HEK293 (cell line): ENCODE results near the gene SLC22A17.

Source experiments
- CTCF ChIA-PET: fragments of 350-600 bp; formaldehyde crosslinking; extraction: SDS; loops from one replicate; lab custom pipeline; 2021; ENCODE audit warnings: antibody characterized with exemption; lab: Yijun Ruan, JAX
- POLR2A ChIA-PET: fragments of 300-600 bp; formaldehyde crosslinking; extraction: SDS; loops from one replicate; lab custom pipeline; 2020; ENCODE audit warnings: antibody characterized with exemption, inconsistent platforms; lab: Yijun Ruan, JAX
- H3K27ac ChIP-seq: fragments of 200-500 bp; sonication (Bioruptor generic); 2 replicates; pipeline ENCODE4 v1.5.1; 2014; ENCODE audit warnings: low read depth, low read length, control low read depth, inconsistent platforms; ENCODE audit errors: extremely low read depth
- H3K36me3 ChIP-seq, 2 experiments: fragments of 200-500 bp in 1 of 2; sonication (Bioruptor generic) in 1 of 2; 1 replicate in 1 of 2; 2 replicates in 1 of 2; pipeline ENCODE4 v1.5.1; 2014 to 2017; ENCODE audit warnings: inconsistent platforms in 2 of 2, low read length in 2 of 2; ENCODE audit not compliant: control insufficient read depth in 2 of 2, insufficient read depth in 1 of 2
- H3K4me1 ChIP-seq: fragments of 200-500 bp; sonication (Bioruptor generic); 2 replicates; pipeline ENCODE4 v1.5.1; 2014; ENCODE audit warnings: mild to moderate bottlenecking, low read length, inconsistent platforms; ENCODE audit not compliant: control insufficient read depth, insufficient read depth
- H3K4me3 ChIP-seq: 2 replicates; pipeline ENCODE4 v1.5.1; 2011; ENCODE audit warnings: low read depth, mild to moderate bottlenecking, control low read depth, low read length, moderate library complexity
- H3K9me3 ChIP-seq: fragments of 200-500 bp; sonication (Bioruptor generic); 2 replicates; pipeline ENCODE4 v1.5.1; 2014; ENCODE audit warnings: low read depth, low read length, inconsistent platforms; ENCODE audit not compliant: control insufficient read depth, insufficient read depth
- KLF8 ChIP-seq: fragments of 450-650 bp; formaldehyde crosslinking; IDR thresholded peaks from 2 replicates; pipeline ENCODE4 v1.5.1; 2016; ENCODE audit warnings: missing biosample characterization, missing genetic modification characterization
- SP3 ChIP-seq: fragments of 450-650 bp; formaldehyde crosslinking; IDR thresholded peaks from 2 replicates; pipeline ENCODE4 v1.5.1; 2016; ENCODE audit warnings: missing biosample characterization, missing genetic modification characterization
- ZBTB20 ChIP-seq: fragments of 450-650 bp; formaldehyde crosslinking; IDR thresholded peaks from 2 replicates; pipeline ENCODE4 v1.5.1; 2016; ENCODE audit warnings: missing biosample characterization, missing genetic modification characterization
- ZBTB21 ChIP-seq: fragments of 450-650 bp; formaldehyde crosslinking; IDR thresholded peaks from 2 replicates; pipeline ENCODE4 v1.5.1; 2017; ENCODE audit warnings: missing biosample characterization, missing genetic modification characterization
- ZBTB48 ChIP-seq: fragments of 450-650 bp; formaldehyde crosslinking; IDR thresholded peaks from 2 replicates; pipeline ENCODE4 v1.5.1; 2016; ENCODE audit warnings: missing biosample characterization, missing genetic modification characterization
- ZIC2 ChIP-seq: fragments of 450-650 bp; formaldehyde crosslinking; IDR thresholded peaks from 2 replicates; pipeline ENCODE4 v1.5.1; 2016; ENCODE audit warnings: missing biosample characterization, missing genetic modification characterization
- ZNF19 ChIP-seq: fragments of 450-650 bp; formaldehyde crosslinking; IDR thresholded peaks from 2 replicates; pipeline ENCODE4; 2016; ENCODE audit warnings: missing biosample characterization, missing genetic modification characterization, low read depth
- ZNF2 ChIP-seq: fragments of 450-650 bp; formaldehyde crosslinking; IDR thresholded peaks from 2 replicates; pipeline ENCODE4 v1.5.1; 2016; ENCODE audit warnings: missing biosample characterization, missing genetic modification characterization
- ZNF24 ChIP-seq: fragments of 450-650 bp; formaldehyde crosslinking; IDR thresholded peaks from 2 replicates; pipeline ENCODE4 v1.5.1; 2016; ENCODE audit warnings: missing biosample characterization, missing genetic modification characterization
- ZNF391 ChIP-seq: fragments of 450-650 bp; formaldehyde crosslinking; IDR thresholded peaks from 2 replicates; pipeline ENCODE4 v1.5.1; 2016; ENCODE audit warnings: low read depth, missing biosample characterization, missing genetic modification characterization, borderline replicate concordance
- ZNF473 ChIP-seq: fragments of 450-650 bp; formaldehyde crosslinking; IDR thresholded peaks from 2 replicates; pipeline ENCODE4 v1.5.1; 2017; ENCODE audit warnings: missing biosample characterization, missing genetic modification characterization
- ZNF629 ChIP-seq: fragments of 450-650 bp; formaldehyde crosslinking; IDR thresholded peaks from 2 replicates; pipeline ENCODE4 v1.5.1; 2017; ENCODE audit warnings: missing biosample characterization, missing genetic modification characterization
- ZNF837 ChIP-seq: fragments of 450-650 bp; formaldehyde crosslinking; IDR thresholded peaks from 2 replicates; pipeline ENCODE4 v1.5.1; 2016; ENCODE audit warnings: missing biosample characterization, missing genetic modification characterization
- TF ChIP-seq, protein P1 (sequence below): fragments of 450-650 bp; formaldehyde crosslinking; IDR thresholded peaks from 2 replicates; pipeline ENCODE4 v1.5.1; 2016; ENCODE audit warnings: missing biosample characterization, missing genetic modification characterization
- TF ChIP-seq, protein P2 (sequence below): fragments of 450-650 bp; formaldehyde crosslinking; IDR thresholded peaks from 2 replicates; pipeline ENCODE4 v1.5.1; 2016; ENCODE audit warnings: missing biosample characterization, missing genetic modification characterization
- TF ChIP-seq, protein P3 (sequence below): fragments of 450-650 bp; formaldehyde crosslinking; IDR thresholded peaks from 2 replicates; pipeline ENCODE4 v1.5.1; 2016; ENCODE audit warnings: missing biosample characterization, missing genetic modification characterization, borderline replicate concordance
- TF ChIP-seq, protein P4 (sequence below): fragments of 450-650 bp; formaldehyde crosslinking; IDR thresholded peaks from 2 replicates; pipeline ENCODE4 v1.5.1; 2016; ENCODE audit warnings: missing biosample characterization, missing genetic modification characterization
- TF ChIP-seq, protein P5 (sequence below): sonication (generic); formaldehyde crosslinking; IDR thresholded peaks from 2 replicates; pipeline ENCODE4 v1.8.1; 2022; ENCODE audit warnings: mild to moderate bottlenecking, moderate library complexity, missing genetic modification reagents
- TF ChIP-seq, protein P6 (sequence below): fragments of 450-650 bp; formaldehyde crosslinking; IDR thresholded peaks from 2 replicates; pipeline ENCODE4 v1.5.1; 2016; ENCODE audit warnings: missing biosample characterization, missing genetic modification characterization
- TF ChIP-seq, protein P7 (sequence below): fragments of 450-650 bp; formaldehyde crosslinking; IDR thresholded peaks from 2 replicates; pipeline ENCODE4 v1.5.1; 2016; ENCODE audit warnings: missing biosample characterization, missing genetic modification characterization

The SLC22A17 gene

DNA sequence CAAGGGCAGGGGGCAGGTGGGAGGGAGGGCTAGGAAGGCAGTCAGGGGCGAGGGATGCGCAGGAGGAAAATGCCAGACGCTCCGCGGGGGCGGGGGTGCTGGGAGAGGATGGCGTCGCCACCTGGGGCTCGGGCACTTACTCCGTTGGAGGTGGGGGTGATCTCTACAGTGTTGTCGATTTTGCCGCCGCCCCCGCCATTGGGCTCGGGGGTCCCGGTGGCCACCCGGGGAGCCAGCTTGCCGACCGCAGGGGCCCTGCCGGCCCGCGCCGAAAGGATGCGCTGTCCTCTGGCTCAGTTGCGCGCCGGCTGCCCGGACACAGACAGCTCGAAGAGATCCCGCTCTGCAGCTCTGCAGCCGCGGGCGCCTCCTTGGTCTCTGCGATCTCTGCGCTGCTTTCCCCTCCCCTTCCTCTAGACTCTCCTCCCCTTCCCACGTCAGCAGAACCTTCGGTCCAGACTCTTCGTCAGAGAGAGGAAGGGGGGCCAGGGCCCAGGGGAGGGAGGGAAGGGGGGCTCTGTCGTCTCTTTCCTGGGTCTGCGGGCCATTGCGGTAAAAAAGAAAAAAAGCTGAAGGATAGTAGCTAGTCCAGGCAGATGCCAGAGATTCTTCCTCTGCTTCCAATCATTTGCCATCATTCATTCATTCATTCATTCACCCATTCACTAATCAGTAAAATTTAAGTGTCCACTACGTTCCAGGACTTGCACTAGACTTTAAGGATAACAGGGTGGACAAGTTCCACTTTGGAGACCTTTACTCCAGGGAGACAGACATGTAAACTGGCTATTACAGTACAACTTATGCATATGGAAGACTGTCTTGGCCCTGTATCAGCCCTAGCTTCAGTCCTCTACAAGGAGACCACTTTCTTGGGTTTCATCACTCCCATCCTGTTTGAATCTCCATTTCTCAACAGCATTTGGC lies at the start of gene SLC22A17:
SLC22A17 (minus strand) TSS at position 382 of the 927 bp plus-strand sequence.
- POLR2A ChIA-PET = interaction anchor here (0.7 to 1.9 kb wide), 2 partner anchors 32 to 66 kb away, joined by 4 to 7 read pairs; partner anchors contain the start of gene PABPN1
- CTCF ChIA-PET = interaction anchor here (0.5 to 2.0 kb wide), 6 partner anchors 8 to 30 kb away, joined by 3 to 8 read pairs (median 4); no protein-coding TSS in a partner anchor
- H3K27ac ChIP-seq = no peak within 1 kb of the TSS
- peak; percentile 85 for TF ChIP-seq ZNF629 (tag by site-specific recombination)
- TF ChIP-seq, protein P1, sequence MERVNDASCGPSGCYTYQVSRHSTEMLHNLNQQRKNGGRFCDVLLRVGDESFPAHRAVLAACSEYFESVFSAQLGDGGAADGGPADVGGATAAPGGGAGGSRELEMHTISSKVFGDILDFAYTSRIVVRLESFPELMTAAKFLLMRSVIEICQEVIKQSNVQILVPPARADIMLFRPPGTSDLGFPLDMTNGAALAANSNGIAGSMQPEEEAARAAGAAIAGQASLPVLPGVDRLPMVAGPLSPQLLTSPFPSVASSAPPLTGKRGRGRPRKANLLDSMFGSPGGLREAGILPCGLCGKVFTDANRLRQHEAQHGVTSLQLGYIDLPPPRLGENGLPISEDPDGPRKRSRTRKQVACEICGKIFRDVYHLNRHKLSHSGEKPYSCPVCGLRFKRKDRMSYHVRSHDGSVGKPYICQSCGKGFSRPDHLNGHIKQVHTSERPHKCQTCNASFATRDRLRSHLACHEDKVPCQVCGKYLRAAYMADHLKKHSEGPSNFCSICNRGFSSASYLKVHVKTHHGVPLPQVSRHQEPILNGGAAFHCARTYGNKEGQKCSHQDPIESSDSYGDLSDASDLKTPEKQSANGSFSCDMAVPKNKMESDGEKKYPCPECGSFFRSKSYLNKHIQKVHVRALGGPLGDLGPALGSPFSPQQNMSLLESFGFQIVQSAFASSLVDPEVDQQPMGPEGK (tag by site-specific recombination) = peak; percentile 84
- TF ChIP-seq ZNF19 (tag by site-specific recombination) = no peak
- no peak for TF ChIP-seq ZNF473
- peak; percentile 28; the same call in 1 of the 2 replicates for TF ChIP-seq ZBTB48 (tag by site-specific recombination)
- TF ChIP-seq, protein P2, sequence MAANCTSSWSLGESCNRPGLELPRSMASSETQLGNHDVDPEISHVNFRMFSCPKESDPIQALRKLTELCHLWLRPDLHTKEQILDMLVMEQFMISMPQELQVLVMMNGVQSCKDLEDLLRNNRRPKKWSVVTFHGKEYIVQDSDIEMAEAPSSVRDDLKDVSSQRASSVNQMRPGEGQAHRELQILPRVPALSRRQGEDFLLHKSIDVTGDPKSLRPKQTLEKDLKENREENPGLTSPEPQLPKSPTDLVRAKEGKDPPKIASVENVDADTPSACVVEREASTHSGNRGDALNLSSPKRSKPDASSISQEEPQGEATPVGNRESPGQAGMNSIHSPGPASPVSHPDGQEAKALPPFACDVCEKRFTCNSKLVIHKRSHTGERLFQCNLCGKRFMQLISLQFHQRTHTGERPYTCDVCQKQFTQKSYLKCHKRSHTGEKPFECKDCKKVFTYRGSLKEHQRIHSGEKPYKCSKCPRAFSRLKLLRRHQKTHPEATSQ (tag by site-specific recombination) = no peak
- TF ChIP-seq ZBTB21 = peak; percentile 67; the same call in 1 of the 2 replicates
- peak; percentile 89 for TF ChIP-seq ZBTB20 (tag by site-specific recombination)
- 0 out of 2 replicates have a peak, but pooled peaks have one; percentile 34 for TF ChIP-seq ZNF2 (tag by site-specific recombination)
- TF ChIP-seq ZIC2 = peak; percentile 83
- TF ChIP-seq KLF8 (tag by site-specific recombination) = no peak
- TF ChIP-seq, protein P3, sequence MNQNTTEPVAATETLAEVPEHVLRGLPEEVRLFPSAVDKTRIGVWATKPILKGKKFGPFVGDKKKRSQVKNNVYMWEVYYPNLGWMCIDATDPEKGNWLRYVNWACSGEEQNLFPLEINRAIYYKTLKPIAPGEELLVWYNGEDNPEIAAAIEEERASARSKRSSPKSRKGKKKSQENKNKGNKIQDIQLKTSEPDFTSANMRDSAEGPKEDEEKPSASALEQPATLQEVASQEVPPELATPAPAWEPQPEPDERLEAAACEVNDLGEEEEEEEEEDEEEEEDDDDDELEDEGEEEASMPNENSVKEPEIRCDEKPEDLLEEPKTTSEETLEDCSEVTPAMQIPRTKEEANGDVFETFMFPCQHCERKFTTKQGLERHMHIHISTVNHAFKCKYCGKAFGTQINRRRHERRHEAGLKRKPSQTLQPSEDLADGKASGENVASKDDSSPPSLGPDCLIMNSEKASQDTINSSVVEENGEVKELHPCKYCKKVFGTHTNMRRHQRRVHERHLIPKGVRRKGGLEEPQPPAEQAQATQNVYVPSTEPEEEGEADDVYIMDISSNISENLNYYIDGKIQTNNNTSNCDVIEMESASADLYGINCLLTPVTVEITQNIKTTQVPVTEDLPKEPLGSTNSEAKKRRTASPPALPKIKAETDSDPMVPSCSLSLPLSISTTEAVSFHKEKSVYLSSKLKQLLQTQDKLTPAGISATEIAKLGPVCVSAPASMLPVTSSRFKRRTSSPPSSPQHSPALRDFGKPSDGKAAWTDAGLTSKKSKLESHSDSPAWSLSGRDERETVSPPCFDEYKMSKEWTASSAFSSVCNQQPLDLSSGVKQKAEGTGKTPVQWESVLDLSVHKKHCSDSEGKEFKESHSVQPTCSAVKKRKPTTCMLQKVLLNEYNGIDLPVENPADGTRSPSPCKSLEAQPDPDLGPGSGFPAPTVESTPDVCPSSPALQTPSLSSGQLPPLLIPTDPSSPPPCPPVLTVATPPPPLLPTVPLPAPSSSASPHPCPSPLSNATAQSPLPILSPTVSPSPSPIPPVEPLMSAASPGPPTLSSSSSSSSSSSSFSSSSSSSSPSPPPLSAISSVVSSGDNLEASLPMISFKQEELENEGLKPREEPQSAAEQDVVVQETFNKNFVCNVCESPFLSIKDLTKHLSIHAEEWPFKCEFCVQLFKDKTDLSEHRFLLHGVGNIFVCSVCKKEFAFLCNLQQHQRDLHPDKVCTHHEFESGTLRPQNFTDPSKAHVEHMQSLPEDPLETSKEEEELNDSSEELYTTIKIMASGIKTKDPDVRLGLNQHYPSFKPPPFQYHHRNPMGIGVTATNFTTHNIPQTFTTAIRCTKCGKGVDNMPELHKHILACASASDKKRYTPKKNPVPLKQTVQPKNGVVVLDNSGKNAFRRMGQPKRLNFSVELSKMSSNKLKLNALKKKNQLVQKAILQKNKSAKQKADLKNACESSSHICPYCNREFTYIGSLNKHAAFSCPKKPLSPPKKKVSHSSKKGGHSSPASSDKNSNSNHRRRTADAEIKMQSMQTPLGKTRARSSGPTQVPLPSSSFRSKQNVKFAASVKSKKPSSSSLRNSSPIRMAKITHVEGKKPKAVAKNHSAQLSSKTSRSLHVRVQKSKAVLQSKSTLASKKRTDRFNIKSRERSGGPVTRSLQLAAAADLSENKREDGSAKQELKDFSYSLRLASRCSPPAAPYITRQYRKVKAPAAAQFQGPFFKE = 0 out of 2 replicates have a peak, but pooled peaks have one; percentile 16
- no peak for TF ChIP-seq ZNF837 (tag by site-specific recombination)
- peak; percentile 14; the same call in 1 of the 2 replicates for TF ChIP-seq SP3 (tag by site-specific recombination)
- TF ChIP-seq, protein P4, sequence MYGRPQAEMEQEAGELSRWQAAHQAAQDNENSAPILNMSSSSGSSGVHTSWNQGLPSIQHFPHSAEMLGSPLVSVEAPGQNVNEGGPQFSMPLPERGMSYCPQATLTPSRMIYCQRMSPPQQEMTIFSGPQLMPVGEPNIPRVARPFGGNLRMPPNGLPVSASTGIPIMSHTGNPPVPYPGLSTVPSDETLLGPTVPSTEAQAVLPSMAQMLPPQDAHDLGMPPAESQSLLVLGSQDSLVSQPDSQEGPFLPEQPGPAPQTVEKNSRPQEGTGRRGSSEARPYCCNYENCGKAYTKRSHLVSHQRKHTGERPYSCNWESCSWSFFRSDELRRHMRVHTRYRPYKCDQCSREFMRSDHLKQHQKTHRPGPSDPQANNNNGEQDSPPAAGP (tag by site-specific recombination) = peak; percentile 40; the same call in 1 of the 2 replicates
- peak; percentile 99 for TF ChIP-seq ZNF24 (tag by site-specific recombination)
- TF ChIP-seq, protein P5, sequence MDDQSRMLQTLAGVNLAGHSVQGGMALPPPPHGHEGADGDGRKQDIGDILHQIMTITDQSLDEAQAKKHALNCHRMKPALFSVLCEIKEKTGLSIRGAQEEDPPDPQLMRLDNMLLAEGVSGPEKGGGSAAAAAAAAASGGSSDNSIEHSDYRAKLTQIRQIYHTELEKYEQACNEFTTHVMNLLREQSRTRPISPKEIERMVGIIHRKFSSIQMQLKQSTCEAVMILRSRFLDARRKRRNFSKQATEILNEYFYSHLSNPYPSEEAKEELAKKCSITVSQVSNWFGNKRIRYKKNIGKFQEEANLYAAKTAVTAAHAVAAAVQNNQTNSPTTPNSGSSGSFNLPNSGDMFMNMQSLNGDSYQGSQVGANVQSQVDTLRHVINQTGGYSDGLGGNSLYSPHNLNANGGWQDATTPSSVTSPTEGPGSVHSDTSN = peak; percentile 71; the same call in 1 of the 2 replicates
- TF ChIP-seq, protein P6, sequence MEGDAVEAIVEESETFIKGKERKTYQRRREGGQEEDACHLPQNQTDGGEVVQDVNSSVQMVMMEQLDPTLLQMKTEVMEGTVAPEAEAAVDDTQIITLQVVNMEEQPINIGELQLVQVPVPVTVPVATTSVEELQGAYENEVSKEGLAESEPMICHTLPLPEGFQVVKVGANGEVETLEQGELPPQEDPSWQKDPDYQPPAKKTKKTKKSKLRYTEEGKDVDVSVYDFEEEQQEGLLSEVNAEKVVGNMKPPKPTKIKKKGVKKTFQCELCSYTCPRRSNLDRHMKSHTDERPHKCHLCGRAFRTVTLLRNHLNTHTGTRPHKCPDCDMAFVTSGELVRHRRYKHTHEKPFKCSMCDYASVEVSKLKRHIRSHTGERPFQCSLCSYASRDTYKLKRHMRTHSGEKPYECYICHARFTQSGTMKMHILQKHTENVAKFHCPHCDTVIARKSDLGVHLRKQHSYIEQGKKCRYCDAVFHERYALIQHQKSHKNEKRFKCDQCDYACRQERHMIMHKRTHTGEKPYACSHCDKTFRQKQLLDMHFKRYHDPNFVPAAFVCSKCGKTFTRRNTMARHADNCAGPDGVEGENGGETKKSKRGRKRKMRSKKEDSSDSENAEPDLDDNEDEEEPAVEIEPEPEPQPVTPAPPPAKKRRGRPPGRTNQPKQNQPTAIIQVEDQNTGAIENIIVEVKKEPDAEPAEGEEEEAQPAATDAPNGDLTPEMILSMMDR (tag by site-specific recombination) = peak; percentile 57; the same call in 1 of the 2 replicates
- TF ChIP-seq, protein P7, sequence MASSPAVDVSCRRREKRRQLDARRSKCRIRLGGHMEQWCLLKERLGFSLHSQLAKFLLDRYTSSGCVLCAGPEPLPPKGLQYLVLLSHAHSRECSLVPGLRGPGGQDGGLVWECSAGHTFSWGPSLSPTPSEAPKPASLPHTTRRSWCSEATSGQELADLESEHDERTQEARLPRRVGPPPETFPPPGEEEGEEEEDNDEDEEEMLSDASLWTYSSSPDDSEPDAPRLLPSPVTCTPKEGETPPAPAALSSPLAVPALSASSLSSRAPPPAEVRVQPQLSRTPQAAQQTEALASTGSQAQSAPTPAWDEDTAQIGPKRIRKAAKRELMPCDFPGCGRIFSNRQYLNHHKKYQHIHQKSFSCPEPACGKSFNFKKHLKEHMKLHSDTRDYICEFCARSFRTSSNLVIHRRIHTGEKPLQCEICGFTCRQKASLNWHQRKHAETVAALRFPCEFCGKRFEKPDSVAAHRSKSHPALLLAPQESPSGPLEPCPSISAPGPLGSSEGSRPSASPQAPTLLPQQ (tag by site-specific recombination) = peak; percentile 54; the same call in 1 of the 2 replicates
- TF ChIP-seq ZNF391 (tag by site-specific recombination) = 0 out of 2 replicates have a peak, but pooled peaks have one; percentile 43

More for the DNA sequence above, at the start of gene SLC22A17:
- H3K4me3 ChIP-seq = peak within 1 kb of the TSS; percentile 56
- no peaks in the 10 kb centered on the region for H3K36me3 ChIP-seq
- no peaks in the 10 kb centered on the region for H3K9me3 ChIP-seq
- H3K4me1 ChIP-seq = no peaks in the 10 kb centered on the region
